Psoas muscle (tissue), 8 donors: ENCODE results near the gene ABI2. TPM values are rescaled to one million over a fixed set of nuclear protein-coding genes. Genes with fewer than 3 reads are reported as not detected.
"Not testable (repeated sequence)": the region's sequence is repeated elsewhere in the genome, so short reads cannot be mapped to it uniquely, and the experiment has no call there.

Source experiments
- ATAC-seq, 4 donors: fragments of 200-7000 bp; cut with Tn5 transposase; one replicate each; pipeline ENCODE4 v1.9.1; 2020; ENCODE audit warnings: moderate library complexity in 3 of 4, mild to moderate bottlenecking in 2 of 4
- DNase-seq, 2 donors: peaks; one replicate each; pipeline ENCODE4 v3.0.0-alpha.2; 2020
- H3K27ac ChIP-seq: fragments of 200-600 bp; one replicate; pipeline ENCODE4 v1.8.0; 2022
- H3K27me3 ChIP-seq, 3 donors: fragments of 200-600 bp in 1 of 3; one replicate each; pipeline versions ENCODE4 v1.6.1 to v1.8.0; 2013 to 2022; ENCODE audit warnings: low read length in 2 of 3, mild to moderate bottlenecking in 2 of 3, moderate library complexity in 1 of 3; ENCODE audit not compliant: insufficient read depth in 3 of 3
- H3K36me3 ChIP-seq, 2 donors: fragments of 200-600 bp in 1 of 2; one replicate each; pipeline versions ENCODE4 v1.6.1 to v1.8.0; 2013 to 2022; ENCODE audit warnings: low read depth in 1 of 2, mild to moderate bottlenecking in 1 of 2, moderate library complexity in 1 of 2; ENCODE audit not compliant: insufficient read depth in 1 of 2
- H3K4me1 ChIP-seq: fragments of 200-600 bp; one replicate; pipeline ENCODE4 v1.8.0; 2022
- H3K4me3 ChIP-seq: fragments of 200-600 bp; one replicate; pipeline ENCODE4 v1.8.0; 2022; ENCODE audit warnings: mild to moderate bottlenecking
- H3K9me3 ChIP-seq: fragments of 200-600 bp; one replicate; pipeline ENCODE4 v1.8.0; 2022
- WGBS, 3 donors: extraction: QIAGEN DNeasy Blood & Tissue Kit; methylation state at CpG; one replicate each; pipeline versions ENCODE4 v1.1.6 to v1.1.7; 2013; 5-methylcytosine and 5-hydroxymethylcytosine counted together
- intact Hi-C, 2 donors: fragments of 100-400 bp; cut with DNase I; formaldehyde crosslinking; loops; one replicate each; pipeline versions ENCODE4 v1.11.0 to v1.14.2; 2022
- polyA plus RNA-seq, 3 donors: library from polyadenylated mRNA; stranded (reverse); fragments of 200-250 nt; gene quantifications; one replicate each; pipeline ENCODE4 v1.2.3, GENCODE V29; 2013
- total RNA-seq, 4 donors: library from RNA; stranded (reverse); fragmentation: NEBNext Ultra II Directional in 2 of 4; extraction: Animal tissue kit (Norgen Biotek cat#: 25700) in 2 of 4; gene quantifications; one replicate each; pipeline versions ENCODE4 v1.2.1 to v1.2.4, GENCODE V29; 2021 to 2023
- TF ChIP-seq, protein P1 (sequence below): fragments of 200-600 bp; IDR thresholded peaks from one replicate; pipeline ENCODE4 v1.8.0; 2022; ENCODE audit warnings: antibody characterized with exemption
- donor health status: healthy with polysubstance abuse.
- donor health status: DM: no; HTN: no; CAD: no; lungs with moderate emphysema.
- donor health status: Bipolar disorder and iron deficiency.
- donor health status: healthy.
- donor health status: DM: yes; HTN: yes; CAD: no.
- donor health status: DM: no; HTN: no; CAD: no.
- donor health status: DM: no; HTN: no; CAD: no.
- donor health status: DM: yes; HTN: yes; CAD: no.

ABI2 gene
- total and polyA plus RNA-seq, 7 donors, result 7.5 to 16.9 (median 12.9) TPM

DNA sequence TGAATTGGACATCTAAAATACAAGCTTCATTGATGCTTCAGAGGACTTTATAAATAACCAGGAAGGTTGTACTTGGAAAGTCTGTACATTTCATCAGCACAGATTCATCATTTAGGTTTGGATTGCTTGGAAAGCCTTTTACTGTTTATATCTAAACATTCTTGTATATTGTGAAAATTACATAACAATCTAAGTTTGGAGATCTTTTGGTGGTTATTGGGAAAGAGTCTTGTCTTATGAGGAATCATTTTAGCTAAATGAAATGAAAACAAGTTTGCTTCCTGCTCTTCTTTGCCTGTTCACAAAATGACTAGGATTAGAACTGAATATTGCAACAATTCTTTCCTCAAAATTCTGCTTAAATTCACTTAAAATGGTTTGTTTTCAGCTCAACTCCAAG is 79.3 kb downstream of the ABI2 start:
- ATAC-seq (no peak), DNase-seq (no peak)
- no peaks in the 10 kb centered on the region for H3K9me3 ChIP-seq
- peaks cover 10% of the 10 kb centered on the region for H3K4me1 ChIP-seq
- H3K4me3 ChIP-seq, result no peak overlapping the region
- no peaks in the 10 kb centered on the region for H3K27me3 ChIP-seq
- intact Hi-C loops, result no loop called here
- H3K27ac ChIP-seq, result no peak overlapping the region
- H3K36me3 ChIP-seq, result peaks cover 0 to 28% of the 10 kb centered on the region in 2 donors
- TF ChIP-seq, protein P1, sequence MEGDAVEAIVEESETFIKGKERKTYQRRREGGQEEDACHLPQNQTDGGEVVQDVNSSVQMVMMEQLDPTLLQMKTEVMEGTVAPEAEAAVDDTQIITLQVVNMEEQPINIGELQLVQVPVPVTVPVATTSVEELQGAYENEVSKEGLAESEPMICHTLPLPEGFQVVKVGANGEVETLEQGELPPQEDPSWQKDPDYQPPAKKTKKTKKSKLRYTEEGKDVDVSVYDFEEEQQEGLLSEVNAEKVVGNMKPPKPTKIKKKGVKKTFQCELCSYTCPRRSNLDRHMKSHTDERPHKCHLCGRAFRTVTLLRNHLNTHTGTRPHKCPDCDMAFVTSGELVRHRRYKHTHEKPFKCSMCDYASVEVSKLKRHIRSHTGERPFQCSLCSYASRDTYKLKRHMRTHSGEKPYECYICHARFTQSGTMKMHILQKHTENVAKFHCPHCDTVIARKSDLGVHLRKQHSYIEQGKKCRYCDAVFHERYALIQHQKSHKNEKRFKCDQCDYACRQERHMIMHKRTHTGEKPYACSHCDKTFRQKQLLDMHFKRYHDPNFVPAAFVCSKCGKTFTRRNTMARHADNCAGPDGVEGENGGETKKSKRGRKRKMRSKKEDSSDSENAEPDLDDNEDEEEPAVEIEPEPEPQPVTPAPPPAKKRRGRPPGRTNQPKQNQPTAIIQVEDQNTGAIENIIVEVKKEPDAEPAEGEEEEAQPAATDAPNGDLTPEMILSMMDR, result no peak

DNA sequence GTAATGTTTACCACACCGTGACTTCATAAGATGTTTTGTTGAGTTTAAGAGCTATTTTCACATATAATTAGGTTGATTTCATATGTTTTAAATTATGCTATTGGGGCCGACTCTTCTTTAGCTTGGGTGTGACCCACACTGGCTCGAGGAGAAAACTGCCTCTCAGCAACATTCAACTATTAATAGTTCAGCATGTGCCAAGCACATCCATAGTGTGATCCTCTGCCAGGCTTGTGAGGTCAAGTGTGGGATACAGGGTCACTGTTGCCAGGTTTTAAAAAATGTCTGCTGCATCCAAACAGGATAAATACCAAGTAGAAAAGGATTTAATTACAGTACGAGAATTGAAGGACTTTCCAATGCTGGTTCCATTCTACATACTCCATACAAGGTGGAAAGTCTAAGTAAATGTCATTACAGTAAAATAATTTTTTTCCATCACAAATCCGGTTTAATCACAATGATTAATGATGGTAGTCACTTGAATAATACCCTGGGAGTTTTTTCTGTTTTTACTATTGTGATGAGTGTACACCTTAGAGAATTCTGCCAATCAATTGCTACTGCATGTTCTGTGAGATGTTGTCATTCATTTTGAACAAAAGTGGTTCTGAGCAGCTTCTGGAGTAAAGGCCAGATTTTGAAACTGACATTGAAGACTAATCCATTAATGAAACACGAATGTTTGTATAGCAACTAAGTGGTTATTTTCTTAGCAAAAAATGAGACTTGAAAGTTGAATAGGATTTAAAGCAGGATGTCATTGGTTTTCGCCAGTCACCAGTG is 84.5 kb downstream of the ABI2 start:
- WGBS, 3 donors, result 29 to 42% (median 36%) methylated on average over 7 of the region's 7 CpGs
- H3K27ac ChIP-seq, result peak overlapping the region; percentile 67
- H3K27me3 ChIP-seq, result no peaks in the 10 kb centered on the region
- no peak overlapping the region for H3K4me3 ChIP-seq
- peaks cover 14% of the 10 kb centered on the region for H3K4me1 ChIP-seq
- no peaks in the 10 kb centered on the region for H3K9me3 ChIP-seq
- TF ChIP-seq, protein P1, result no peak
- ATAC-seq (peak; percentile 77 to 98 (median 94)), DNase-seq (peak; percentile 21 to 65)
- intact Hi-C loops, result no loop called here
- H3K36me3 ChIP-seq, result peaks cover 0 to 14% of the 10 kb centered on the region in 2 donors

DNA sequence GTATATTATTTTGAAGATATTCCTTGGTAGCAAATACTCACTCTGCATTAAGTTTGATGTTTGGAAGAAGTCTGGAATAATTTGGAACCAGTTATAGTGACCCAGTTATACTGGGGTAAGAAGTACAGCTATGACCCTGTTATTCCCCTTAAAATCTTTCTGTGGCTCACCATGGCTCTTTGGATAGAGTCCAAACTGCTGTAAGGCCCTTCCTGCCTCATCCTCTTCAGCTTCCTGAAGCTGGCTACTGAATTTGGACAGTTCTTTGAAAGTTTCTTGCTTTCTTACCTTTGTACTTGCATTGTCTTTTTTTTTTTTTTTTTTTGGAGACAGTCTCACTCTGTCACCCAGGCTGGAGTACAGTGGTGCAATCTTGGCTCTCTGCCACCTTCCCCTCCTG is 85.6 kb downstream of the ABI2 start:
- TF ChIP-seq, protein P1, result no peak
- no peak for ATAC-seq
- Histone ChIP-seq H3K4me3 (no peak overlapping the region), H3K27ac (no peak overlapping the region), H3K4me1 (peaks cover 14% of the 10 kb centered on the region), H3K27me3 (no peaks in the 10 kb centered on the region), H3K36me3 (peaks cover 2 to 23% of the 10 kb centered on the region in 2 donors), H3K9me3 (no peaks in the 10 kb centered on the region)
- intact Hi-C loops, result no loop called here
- DNase-seq, result no peak

DNA sequence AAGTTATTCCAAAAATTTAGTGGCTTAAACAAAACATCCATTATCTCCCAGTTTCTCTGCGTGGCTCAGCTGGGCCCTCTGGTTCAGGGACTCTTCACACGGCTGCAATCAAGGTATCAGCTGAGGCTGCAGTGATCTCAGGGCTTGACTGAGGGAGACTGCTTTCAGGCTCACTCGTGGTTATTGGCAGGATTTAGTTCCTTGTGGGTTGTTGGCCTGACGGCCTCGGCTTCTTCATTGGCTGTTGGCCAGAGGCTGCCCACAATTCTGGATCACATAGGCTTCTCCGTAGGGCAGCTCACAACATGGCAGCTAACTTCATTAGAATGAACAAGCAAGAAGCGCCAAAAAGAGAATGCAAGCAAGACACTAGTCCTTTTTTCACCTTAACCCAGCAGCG is 90.1 kb downstream of the ABI2 start:
- DNase-seq, result no peak
- peaks cover under 1% of the 10 kb centered on the region for H3K4me1 ChIP-seq
- ATAC-seq, result no peak
- TF ChIP-seq, protein P1, result no peak
- intact Hi-C loops, result no loop called here
- H3K36me3 ChIP-seq, result peaks cover 2 to 50% of the 10 kb centered on the region in 2 donors
- 84 to 88% (median 84%) methylated on average over 8 of the region's 8 CpGs for WGBS, 3 donors
- no peaks in the 10 kb centered on the region for H3K27me3 ChIP-seq
- no peaks in the 10 kb centered on the region for H3K9me3 ChIP-seq
- no peak overlapping the region for H3K4me3 ChIP-seq
- H3K27ac ChIP-seq, result no peak overlapping the region

DNA sequence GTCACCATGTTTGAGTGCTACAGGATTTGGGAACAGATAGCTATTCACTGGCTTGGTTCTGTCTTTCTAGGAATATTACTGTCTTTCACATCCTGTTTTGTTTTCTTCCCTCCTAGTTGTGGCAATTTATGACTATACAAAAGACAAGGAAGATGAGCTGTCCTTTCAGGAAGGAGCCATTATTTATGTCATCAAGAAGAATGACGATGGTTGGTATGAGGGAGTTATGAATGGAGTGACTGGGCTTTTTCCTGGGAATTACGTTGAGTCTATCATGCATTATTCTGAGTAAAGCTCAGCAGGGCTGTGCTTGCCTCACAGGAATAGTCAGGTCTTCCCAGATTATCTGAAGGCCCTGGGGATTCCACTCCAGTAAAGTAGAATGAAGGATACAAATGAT is 98.9 kb downstream of the ABI2 start:
- ATAC-seq (no peak), DNase-seq (no peak)
- H3K27me3 ChIP-seq, result no peaks in the 10 kb centered on the region
- peaks cover 0 to 30% of the 10 kb centered on the region in 2 donors for H3K36me3 ChIP-seq
- TF ChIP-seq, protein P1, result no peak
- no peak overlapping the region for H3K4me3 ChIP-seq
- no peaks in the 10 kb centered on the region for H3K9me3 ChIP-seq
- H3K27ac ChIP-seq, result no peak overlapping the region
- no peaks in the 10 kb centered on the region for H3K4me1 ChIP-seq
- 60 to 91% (median 67%) methylated on average over 2 of the region's 2 CpGs for WGBS, 3 donors
- intact Hi-C loops, result no loop called here

DNA sequence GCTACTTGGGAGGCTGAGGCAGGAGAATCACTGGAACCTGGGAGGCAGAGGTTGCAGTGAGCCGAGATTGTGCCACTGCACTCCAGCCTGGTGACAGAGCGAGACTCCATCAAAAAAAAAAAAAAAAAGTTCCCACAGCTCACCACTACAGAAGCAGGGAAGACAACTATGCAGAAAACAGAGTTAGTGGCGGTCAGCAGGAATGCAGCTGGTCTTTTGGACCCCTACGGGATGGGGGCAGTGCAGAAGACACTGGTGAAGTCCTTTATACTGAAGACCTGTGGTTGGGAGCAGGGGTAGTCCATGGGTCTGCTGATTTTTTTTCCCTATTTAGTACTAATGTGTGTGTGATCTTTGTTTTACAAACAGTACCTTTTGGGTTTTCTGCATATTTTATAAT is 101.4 kb downstream of the ABI2 start:
- H3K9me3 ChIP-seq, ATAC-seq, DNase-seq, H3K4me3 ChIP-seq, H3K27me3 ChIP-seq, H3K27ac ChIP-seq, H3K4me1 ChIP-seq, intact Hi-C loops: not testable (repeated sequence)
- 94 to 100% (median 97%) methylated on average over 2 to 4 of the region's 4 CpGs for WGBS, 3 donors
- H3K36me3 ChIP-seq, result peaks cover 0 to 22% of the 10 kb centered on the region in 2 donors
